ENCODE measurements around the gene KCTD20.
A peak's percentile ranks its signal among the peaks of the same experiment; 100 is the strongest.
"Not testable (repeated sequence)": the region's sequence is repeated elsewhere in the genome, so short reads cannot be mapped to it uniquely, and the experiment has no call there.

Gene KCTD20

DNA sequence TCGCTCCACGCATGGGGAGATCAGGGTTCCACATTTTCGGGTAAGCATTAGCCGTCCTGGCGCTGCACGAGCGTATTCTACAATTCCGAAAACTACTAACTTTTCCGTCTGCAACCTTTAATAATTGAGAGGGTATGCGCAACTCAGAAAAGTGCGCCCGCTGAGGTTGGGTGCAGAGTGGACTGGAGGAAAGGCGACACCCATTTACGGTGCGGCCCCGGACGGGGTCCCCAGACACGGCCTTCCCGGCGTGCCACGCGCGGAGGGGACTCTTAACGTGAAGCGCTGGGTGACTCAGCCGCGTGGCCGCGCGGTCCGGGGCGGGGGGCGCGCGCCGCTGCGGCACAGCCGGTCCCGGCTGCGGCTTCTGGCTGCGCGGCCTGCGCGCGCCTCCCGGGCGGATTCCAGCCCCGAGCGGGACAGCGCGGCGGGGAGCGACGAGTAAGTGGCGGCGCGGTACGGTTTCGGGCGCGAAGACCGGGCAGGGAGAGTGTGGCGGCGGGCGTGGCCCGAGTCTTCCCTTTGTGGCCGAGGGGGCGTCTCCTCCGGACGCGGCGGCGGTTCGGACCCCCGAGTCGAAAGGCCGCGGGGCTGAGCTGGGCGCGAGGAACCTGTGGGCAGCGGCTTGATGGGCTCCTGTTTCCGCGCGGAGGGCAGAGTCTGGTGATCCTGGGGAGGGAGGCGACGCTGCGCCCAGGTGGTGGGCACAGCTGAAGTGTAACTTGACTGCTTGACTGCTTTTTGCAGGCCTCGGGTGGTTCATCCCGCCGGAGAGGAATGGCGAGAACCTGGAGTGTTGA lies at the start of gene KCTD20, which contains the start of gene PXT1:
TSS of gene KCTD20 (plus strand) at position 330 of the 800 bp plus-strand sequence. CDS start 27,098 bp downstream, outside the sequence.
TSS of gene PXT1 (minus strand) at position 184 of the 800 bp plus-strand sequence. CDS start 16,772 bp downstream, outside the sequence.
- peak; percentile 83 to 85 for ATAC-seq

DNA sequence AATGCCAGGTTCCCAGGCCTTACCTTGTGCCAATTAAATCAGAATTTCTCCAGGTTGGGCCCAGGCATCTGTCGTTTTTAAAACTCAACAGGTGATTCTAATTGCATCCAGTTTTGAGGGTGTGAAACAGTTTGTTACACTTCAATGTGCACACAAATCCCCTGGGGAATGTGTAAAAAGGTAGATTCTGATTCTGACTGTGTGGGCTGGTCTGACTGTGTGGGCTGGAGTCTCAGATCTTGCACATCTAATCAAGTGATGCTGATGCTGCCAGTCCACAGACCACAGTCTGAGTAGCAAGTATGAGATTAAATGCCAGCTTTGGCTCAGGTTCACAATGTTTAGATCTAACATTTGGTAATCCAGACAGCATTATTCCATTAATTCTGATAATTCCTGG lies 42.8 kb upstream of the KCTD20 start:
- peak in 1 of 2 donors; percentile 33 for ATAC-seq

DNA sequence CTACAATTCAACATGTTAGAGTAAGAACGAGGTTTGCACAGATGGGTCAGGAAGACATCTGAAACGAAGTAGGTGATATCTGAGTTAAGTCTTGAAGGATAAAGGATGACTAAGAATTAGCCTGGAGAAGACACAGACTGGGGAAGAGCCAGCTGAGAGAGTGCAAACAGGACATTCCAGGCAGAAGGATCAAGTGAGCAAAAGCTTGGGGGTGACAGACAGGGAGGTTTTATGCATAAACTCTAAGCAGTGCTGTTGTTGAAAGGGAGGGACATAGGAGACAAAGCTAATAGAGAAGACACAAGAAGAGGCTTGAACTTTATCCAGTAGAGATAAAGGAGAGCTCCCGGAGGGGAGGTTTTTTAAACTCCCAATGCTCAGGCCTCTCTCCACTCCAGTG lies 40.3 kb upstream of the KCTD20 start:
- ATAC-seq, result no peak

DNA sequence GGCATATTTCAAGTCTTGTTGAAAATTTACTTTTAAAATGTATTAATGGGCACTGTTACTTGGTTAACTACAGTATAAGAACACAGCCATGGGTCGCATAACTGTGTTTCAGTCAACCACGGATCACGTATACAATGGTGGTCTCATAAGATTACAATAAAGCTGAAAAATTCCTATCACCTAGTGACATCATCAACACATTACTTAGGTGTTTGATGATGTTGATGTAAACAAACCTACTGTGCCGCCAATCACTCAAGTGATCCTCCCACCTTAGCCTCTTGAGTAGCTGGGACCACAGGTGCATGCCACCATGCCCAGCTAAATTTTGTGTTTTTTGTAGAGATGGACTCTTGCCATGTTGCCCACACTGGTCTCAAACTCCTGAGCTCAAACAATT lies 38.6 kb upstream of the KCTD20 start:
- ATAC-seq, result no peak

DNA sequence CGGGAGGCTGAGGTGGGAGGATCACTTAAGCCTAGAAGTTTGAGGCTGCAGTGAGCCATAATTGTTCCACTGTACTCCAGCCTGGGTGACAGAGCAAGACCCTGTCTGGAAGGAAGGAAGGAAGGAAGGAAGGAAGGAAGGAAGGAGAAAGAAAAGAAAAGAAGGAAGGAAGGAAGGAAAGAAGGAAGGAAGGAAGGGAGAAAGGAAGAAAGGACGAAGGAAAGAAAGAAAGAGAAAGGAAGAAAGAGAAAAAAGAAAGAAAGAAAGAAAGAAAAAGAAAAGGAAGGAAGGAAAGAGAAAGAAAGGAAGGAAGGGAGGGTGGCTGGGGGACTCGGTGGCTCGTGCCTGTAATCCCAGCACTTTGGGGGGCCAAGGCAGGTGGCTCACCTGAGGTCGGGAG lies 33.1 kb upstream of the KCTD20 start:
- not testable (repeated sequence) for ATAC-seq

DNA sequence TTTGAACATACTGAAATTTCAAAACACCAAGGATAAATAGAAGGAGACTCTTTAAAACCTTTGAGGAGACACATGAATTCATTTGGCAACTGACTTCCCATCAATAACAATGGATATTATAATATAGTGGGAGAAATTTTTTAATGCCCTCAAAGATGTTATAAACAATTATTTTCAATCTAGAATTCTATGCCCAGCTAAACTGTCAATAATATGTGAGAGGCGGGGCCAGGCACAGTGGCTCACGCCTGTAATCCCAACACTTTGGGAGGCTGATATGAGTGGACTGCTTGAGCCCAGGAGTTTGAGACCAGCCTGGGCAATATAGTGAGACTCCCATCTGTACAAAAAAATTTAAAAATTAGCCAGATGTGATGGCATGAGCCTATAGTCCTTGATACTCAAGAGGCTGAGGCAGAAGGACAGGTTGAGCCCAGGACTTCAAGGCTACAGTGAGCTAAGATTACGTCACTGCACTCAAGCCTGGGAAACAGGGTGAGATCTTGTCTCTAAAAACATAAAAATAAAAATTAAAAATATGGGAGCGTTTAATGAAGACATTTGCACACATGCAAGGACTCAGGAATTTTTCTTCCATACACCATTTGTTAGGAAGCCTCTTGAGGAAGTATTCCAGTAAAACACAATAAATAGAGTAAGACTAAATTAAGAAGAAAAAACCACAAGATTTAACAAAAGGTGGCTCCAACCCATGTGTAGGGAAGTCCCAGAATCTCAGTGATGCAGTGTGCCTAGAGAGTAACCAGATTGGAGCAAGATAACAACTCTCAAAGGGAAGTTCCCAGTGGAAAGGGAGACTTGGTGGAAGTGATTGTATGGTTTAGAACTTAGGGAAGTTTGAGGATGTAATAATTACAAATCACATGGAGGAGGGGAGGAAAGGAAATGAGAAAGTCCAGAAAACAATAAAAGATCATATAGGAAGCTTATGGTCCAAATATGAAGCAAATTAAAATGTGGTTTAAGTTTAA lies 29.0 kb upstream of the KCTD20 start:
- ATAC-seq, result no peak

DNA sequence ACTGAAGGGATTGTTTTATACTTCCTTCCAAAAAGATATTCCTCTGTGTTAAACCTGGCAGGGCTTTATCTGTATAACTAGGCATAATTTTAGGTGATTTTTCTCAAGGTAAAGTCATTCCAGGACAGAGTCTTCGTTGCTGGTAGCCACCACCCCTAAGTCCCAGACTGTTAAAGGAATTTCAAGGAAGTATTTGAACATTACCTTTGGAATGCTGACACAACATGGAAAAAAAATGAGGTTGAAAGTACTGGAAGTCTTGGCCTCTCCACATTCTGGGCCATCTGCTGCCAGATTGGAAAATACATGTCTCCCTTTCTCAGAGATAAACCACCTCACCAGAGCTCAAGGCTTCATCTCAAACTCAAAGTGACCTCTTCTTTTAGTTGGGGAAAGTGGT lies 28.3 kb upstream of the KCTD20 start:
- no peak for ATAC-seq

DNA sequence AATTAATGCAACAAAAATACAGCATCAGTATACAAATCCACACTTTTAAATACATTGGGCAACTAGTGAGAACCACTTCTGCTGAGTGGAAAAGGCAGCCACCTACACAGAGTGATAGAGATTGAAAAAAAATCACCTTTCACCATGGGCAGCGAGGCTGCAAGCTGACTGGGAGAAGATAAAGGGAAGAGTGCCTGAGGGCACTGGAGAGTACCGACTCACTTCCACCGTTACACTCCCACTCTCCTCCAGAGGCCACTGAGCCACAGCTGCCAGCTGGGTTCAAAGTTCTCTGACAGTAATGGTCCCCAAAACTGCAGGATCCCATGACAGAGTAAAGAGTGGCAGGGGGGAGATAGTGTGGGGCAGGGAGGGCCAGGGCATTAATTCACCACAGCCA lies 24.2 kb upstream of the KCTD20 start:
- no peak for ATAC-seq

DNA sequence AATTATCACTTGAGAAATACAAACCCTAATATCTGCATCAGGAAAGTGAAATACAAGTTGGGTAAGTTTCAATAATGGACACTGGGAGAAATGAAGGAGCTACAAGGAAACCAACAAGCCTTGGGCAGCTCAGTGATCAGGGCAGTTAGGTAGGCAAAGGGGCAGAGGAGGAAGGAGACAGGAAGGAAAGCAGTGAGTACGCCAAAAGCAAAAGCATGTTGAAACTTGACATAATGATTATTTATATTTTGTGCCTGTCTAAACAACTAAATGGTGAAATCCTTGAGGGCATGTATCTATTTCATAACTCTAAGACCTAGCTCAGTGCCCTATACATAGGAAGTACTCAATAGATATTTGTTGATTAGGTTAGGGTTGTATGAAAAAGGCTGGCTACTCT lies 23.5 kb upstream of the KCTD20 start:
- ATAC-seq, result no peak

DNA sequence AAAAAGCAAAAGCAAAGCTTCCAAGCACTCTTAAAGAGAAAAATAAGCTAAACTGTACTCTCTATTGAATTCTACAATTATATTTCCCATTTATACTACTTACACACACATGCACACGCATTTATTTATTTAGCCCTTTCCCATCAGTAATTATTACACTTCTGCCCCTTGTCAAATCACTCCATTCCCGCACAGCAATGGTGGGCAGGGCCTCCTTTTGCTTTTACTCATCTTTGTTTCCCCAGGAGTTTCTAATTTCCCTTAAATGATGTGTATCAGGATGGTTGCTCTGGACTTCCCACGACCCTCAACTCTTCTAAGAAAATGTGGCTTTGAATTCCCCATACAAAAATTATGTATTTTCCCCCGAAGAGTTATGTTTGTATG lies 20.1 kb upstream of the KCTD20 start:
- ATAC-seq, result no peak

DNA sequence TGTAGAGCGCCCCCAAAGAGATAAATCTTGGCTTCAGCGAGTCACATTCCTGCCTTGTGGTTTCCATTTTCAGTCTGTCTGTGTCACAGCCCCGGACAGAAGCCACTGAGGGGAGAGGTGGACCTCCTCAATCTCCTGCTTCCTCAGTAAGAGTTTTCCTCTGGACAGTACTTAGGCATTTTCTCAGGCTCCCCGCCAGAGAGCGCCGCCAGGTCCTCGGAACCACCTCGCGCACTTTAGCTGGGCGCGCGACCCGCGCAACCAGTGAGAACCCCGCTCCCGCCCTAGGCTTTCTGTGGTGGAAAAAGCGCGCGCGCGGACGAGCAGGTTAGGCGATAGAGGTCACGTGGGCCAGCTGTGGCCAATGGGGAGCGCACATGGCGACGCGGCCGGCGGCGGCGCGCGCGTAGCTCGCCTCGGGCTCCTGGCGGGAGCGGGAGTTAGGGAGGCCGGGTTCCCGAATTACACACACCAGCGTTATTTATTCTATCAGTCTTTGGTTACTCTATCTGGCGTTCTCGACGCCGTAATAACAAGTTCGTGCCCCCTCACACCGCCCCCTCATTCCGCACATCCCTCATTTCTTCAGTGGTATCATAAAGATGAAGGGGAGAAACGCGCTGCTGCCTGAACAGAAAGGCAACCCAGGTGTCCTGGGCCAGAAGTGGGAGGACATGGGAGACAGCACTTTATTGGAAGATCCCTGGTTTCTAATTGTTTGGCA lies 19.5 kb upstream of the KCTD20 start:
- peak; percentile 99 for ATAC-seq

DNA sequence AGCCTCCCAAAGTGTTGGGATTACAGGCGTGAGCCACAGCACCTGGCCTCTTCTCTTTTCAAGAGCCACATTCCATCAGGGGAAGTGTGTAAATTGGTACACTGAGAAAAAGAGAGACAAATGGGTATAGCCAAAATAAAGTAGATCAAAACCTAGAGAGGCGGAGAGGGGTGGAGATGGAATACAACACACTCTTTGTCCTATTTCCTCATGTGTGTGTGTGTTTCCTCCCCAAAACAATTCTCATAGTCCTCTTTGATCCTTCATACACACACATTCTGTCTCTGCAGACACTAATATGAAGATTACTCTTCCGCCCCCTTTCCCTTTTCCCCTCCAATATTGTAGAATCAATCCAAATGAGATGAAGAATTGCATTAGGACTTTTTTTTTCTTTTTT lies 16.2 kb upstream of the KCTD20 start:
- no peak for ATAC-seq

DNA sequence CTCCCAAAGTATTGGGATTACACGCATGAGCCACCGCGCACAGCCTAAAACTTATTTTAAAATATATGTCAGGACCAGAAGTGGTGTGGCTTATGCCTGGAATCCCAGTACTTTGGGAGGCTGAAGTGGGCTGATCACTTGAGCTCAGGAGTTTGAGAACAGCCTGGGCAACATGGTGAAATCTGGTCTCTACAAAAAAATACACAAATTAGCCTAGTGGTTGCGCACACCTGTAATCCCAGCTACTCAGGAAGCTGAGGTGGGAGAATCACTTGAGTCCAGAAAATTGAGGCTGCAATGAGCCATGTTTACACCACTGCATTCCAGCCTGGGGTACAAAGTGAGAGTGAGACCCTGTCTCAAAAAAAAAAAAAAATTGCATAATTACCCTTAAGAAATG lies 13.9 kb upstream of the KCTD20 start:
- no peak for ATAC-seq

DNA sequence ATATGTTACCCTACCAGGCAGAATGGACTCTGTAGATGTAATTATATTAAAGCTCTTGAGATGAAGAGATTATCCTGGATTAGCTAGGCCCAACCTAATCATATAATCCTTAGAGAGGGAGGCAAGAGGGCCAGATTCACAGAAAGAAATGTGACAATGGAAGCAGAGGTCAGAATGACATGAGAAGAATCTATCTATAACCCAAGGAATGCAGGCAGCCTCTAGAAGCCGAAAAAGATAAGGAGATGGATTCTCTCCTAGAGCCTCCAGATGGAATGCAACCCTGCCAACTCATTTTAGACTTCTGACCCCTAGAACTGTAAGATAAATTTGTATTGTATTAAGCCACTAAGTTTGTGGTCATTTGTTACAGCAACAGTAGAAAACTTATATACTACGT lies 12.4 kb upstream of the KCTD20 start:
- ATAC-seq, result no peak

DNA sequence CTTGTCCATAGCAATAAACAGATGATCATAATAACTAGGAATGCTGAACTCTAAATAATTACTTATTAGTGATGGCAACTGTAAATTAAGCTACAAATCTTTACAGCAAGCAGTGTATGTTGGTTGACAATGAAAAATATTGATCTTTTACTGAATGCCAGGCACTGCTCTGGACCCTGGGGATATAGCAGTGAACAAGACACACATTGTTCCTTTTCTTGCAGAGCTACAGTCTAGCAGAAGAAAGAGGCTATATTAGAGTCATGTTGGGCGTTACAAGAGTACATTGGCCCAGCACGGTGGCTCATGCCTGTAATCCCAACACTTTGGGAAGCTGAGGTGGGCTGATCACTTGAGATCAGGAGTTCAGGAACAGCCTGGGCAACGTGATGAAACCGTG lies 11.6 kb upstream of the KCTD20 start:
- ATAC-seq, result no peak

DNA sequence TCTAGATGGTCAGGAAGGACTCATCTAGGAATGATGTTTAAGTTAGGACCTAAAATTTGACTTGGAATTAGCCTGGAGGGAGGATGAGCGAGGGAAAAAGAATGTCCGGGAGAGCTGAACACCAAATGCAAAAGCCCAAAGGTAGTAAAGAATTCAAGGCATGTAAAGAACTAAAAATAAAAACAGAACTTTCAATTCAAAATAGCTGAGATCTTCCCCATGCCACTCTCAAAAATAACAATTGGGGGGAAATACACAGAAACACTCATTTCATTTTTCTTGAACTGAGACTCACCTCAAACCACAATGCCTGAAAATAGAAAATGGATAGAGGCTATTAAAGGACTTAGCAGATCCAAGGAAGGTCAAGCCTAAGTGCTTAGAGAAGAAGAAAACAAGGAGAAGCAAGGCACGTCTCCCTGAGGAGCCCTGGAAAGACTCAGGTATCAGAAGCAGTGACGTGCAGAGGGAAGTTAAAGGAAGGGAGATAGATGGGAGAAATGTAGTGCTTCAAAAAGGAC lies 10.6 kb upstream of the KCTD20 start:
- ATAC-seq, result no peak

DNA sequence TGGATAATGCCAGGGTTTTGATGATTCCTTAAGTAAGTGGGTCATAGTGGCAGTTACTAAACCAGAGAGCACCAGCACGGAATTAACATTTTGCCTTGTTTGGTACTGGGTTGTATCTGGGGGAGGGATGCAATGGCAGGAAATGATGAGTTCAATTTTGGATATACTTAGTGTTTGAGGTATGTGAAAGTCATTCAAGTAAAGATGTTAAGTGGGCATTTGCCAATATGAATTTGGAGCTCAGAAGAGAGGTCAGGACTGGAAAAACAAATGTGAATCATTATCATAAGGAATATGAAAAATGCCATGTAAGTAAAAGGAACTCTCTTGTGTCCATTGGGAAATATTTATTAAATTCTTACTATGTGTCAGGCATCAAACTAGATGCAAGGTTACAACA lies 6.3 kb upstream of the KCTD20 start:
- no peak for ATAC-seq

DNA sequence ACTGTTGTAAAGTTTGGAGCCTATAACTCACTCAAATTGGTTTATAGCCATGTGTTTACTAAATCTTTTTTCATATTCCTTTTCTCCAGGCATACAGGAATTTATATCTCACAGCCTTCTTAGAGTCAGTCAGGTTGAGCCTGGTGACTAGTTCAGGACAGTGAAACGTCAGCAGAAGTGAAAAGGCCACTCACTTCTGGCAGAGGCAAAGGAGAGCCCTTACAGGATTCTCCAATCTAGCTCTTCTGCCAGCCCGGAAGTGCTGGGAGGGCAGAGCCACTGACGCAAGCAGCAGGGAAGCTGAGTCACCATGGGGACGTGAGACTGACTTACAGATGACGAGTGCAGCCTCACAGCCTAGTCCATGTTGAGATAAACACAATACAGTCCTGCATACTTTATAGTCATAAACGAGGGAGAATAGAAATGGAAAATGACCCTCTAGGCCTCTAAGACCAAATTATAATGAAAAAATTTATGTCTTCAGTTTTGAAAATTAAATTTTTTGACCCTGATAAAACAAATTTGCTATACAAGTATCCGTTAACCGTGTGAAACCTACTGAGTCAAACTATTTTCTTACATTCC lies 1.4 kb upstream of the KCTD20 start:
- peak; percentile 85 for ATAC-seq

DNA sequence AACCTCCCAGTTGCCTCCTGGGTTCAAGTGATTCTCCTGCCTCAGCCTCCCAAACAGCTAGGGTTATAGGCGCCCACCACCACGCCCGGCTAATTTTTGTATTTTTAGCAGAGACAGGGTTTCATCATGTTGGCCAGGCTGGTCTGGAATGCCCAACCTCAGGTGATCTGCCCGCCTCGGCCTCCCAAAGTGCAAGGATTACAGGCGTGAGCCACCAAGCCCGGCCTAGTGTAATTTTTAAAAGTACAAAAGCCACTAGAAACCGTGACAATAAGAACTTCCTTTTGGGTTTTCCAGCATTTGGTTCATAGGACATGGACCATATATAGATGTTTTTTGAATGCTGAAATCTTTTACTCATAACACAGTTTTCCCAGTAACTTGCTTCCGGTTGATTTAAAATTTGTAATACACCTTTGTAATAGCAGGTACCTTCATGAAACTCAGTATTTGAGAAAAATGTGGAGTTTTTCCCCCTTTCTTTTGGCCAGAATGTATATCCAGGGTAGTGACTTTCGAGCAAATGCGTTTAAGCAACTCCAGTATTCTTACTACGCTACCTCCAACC lies 613 bp upstream of the KCTD20 start:
- ATAC-seq, result no peak

DNA sequence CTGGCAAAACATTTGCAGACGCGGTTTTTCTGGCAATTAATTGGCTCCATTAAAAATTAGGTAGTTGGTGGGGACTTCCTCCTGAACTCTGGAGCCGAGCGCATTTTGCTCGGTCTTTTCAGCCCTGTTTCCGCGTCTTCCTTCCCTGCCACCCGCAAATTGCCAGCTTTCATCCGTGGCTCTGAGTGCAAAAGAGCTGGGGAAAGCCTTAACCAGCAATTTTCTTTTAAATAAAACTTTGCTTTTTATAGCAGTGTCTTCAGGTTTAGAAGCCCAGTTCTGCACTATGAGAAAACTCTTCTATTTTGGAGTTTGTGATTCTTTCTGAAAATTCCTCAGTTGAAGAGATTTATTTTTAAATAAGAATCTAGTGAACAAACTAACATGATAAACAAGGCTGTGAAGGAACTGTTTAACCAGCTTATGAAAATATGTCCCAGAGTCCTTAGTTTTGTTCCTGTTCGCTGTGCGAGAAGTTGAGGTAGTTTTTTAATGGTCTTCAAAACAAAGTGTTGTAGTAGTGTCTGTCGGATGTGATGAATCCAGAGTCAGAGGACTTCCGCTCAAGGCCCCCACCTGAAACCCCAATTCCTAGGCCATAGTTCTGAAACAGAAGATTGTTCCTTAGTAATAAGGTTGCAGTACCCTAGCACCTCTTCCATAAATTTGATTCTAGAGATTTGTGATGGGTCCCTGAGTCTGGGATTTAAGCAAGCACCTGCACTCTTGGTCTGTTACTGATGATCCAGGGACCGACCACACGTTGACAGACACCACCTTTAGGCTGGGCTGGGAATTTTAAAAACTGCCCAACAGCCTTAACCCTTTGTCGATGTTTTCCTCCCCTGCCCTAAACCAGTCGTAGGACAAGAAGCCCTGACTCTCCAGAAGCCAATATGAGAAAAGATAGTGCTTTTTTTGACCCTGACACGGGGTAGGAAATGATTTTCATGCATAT lies 950 bp downstream of the KCTD20 start:
- ATAC-seq, result no peak

DNA sequence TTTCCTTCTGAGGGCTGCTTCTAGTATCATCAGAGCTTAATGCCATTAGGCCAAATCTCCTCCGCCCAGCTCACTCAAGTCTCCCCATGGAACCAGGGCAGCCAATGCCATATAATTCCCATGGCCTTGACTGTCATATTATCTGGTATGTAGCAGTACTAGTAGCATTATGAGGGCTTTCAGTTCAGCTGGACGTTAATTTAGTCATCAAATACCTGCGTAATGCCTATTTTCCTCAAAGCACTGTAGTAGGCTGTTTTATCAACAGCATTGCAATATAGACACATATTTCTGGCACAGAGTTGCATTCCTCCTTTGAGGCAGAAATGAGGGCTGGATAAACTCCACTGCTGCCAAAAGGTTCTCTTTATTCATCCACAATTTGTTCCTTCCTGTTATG lies 1.7 kb downstream of the KCTD20 start:
- no peak for ATAC-seq

All from activated CD4-positive, CD25-positive, alpha-beta regulatory T cell treated with anti-CD3 and anti-CD28 coated beads, Interleukin-2, amount 50 U/mL, for 24 hours (primary cell).